NCI-H446 (cell line): ENCODE data around the gene DSEL.

Source experiments
- DNase-seq, 2 experiments: peaks; one replicate each; lab custom pipeline; 2025; lab: John Stamatoyannopoulos, UW

DSEL gene

GRCh38 chr18:67500522-67501205 lies 15.9 kb downstream of the DSEL start:
- peak in 1 of 2 experiments; percentile 5 for DNase-seq

DNA sequence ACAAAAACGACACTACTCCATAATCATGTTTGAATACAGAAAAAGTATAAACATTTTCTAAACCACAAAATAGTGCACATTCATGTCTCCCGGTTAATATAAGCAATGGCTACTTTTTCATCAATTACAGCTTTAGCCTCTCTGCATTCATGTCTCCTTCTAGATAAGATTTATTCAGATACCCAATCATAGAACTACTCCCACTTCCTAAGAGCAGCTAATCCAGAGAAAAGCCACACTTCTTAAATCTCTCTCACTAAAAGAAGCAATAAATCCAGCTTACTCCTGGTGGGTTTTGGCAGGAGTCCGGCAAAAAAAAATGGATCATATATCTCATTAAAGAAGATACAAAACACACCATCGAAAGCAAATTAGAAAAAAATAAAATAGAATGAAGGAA lies 20.1 kb downstream of the DSEL start:
- DNase-seq, result no peak

GRCh38 chr18:67486534-67486933 lies 30.0 kb downstream of the DSEL start:
- no peak for DNase-seq

DNA sequence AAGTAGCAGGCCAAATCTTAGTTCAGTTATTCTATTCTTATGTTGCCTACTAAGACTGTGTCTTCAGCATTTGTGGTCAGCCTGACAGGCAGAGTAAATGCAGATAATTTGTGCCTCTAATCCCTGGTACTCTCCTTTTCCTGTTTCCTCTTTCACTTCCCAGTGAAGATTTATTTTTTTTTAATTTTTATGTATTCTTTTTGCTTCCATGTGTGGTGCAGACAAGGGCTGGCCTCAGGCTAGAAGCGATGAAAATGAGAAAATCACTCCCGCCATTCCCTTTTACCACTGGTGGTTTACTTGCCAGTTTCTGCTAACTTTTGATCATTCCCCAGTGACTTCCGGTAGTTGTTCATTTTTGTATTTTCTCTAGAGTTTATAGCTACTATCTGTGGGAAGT lies 30.9 kb downstream of the DSEL start:
- no peak for DNase-seq

DNA sequence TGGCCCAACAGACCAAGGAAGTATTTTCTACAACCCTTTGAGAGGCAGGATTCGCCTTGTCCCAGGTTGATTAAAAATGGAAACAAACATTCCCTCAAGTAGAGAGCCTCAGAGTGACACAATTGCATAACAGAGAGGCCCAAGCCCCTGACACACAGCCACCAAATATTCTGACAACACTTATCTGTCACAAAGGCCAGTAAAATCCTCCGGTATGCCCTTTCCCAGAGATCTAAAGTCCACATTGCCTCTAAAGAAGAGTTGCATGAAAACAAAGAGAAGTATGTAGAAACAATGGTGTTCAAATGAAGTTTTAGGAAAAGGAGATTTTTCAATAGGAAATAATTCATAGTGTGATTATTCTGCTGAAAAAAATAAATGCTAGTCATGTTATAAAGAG lies 32.1 kb downstream of the DSEL start:
- no peak for DNase-seq

DNA sequence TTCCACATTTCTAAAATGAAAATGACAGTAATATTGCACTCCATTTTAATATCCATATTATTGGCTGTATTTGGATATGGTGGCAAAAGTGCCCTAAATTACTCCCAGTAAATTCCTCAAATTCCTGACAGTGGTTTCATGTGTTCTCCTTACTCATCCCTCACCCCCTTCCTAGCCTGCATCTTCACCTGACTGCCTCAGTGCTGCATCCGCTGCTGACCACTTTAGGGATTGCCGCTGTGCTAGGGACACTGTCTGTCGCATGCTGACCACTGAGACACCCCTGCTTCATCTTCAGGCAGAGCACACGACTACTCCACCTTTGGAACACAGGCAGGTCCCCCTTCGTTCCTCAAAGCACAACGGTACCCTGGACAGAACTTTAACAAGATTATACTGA lies 32.6 kb downstream of the DSEL start:
- DNase-seq, result no peak

- DNase-seq, result peak; percentile 54 to 77
Observed at GRCh38 chr18:67483237-67483636, 33.3 kb downstream of the DSEL start.

DNA sequence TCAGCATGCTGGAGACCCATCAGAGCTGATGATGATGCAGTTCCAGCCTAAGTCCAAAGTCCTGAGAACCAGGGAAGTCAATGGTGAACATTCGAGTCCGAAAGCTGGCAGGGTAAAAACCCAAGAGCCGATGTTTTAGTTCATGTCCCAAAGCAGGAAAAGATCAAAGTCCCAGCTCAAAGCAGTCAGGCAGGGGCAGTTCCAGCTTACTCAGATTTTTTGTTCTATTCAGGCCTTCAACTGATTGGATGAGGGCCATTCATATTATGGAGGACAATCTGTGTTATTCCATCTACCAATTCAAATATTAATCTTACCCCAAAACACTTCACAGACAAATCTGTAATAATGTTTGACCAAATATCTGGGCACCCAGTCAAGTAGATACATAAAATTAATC lies 38.3 kb downstream of the DSEL start:
- DNase-seq, result no peak

DNA sequence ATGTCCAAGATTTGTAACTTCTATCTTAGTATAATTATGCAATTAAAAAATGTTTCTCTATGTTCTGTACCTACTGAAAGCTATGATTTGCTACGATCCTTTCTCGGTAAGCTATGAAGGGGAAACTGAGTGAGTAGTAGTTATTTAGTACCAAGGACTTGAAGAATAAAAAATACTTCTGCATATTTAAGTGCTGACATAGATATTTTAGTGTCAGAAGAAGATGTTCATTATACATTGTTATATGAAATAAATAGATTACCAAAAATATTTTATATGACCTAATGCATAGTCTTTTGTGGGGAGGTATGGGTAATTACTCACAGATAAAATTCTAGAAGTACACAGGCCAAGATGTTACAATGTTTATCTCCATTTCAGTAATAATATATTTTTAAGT lies 39.0 kb downstream of the DSEL start:
- DNase-seq, result no peak

GRCh38 chr18:67476585-67476984 lies 39.9 kb downstream of the DSEL start:
- peak in 1 of 2 experiments; percentile 33 for DNase-seq

DNA sequence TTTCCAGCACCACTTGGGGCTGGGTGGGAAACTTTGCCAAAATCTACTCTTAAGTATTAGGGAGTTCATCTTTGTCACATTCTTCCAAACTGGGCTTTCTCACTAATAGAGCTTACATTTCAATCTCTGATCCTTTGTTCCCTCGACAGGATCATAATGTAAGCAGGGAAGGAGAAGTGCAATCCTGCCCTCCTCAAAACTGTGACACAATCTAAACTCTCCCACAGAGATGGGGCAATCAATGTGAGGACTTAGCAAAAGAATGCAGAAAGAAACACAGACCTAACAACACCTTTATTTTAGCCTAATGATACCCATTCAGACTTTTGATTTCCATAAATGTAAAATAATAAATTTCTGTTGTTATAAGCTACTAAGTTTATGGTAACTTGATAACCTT lies 40.8 kb downstream of the DSEL start:
- DNase-seq, result no peak

DNA sequence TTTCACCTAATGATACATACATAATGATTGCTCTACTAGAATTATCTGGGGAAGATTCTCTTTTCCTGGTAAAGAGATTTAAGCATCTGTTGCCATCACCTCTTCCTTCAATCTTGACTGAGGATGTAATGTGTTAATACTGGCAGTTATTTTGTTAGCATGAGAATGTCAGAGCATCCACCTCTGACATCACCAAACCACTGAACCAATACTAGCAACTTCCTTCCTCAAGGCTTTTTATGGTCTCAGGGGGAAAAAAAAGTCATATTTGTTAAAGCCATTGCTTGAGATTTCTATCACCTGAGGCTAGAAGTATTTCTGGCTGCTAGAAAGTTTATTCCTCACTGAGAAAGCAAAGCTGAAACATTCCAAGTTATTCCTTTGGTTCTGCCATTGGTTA lies 48.5 kb downstream of the DSEL start:
- no peak for DNase-seq

DNA sequence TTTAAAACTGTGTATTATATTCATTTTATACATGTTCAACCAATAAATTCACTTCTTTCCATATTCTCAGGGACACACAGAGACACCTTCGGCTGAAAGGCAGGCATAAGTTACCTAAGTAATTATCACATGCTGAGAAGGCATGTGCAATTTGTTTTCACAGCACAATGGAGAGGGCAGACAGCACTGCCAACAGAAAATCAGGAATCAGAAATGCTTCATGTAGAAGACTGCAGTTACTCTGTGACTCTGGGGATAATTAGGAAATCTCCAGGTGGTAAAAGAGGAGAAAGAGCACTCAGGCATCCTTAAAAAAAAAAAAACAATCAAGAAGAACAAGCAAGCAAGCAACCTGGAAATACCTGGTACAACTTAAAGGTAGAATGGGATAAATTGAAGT lies 49.3 kb downstream of the DSEL start:
- no peak for DNase-seq

DNA sequence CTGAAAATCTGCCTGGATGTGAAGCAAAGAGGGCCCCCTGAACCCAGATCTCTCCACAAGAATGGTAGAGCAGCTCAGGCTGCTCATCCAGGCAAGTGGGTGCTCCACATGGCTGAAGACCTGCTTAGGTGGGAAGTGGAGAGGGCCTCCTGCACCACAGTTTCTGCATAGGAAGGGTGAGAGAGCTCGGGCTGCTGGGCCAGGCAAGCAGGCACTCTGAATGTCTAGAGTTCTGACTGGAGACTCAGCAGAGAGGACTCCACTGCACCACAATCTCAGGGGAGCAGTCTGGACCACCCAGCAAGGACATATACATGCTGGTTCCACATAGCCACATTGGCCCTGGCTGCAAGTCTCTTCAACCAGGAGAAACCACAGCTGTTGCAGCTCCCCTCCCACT lies 52.0 kb downstream of the DSEL start:
- DNase-seq, result no peak

- peak in 1 of 2 experiments; percentile 13 for DNase-seq
Observed at GRCh38 chr18:67463829-67464228, 52.7 kb downstream of the DSEL start.

DNA sequence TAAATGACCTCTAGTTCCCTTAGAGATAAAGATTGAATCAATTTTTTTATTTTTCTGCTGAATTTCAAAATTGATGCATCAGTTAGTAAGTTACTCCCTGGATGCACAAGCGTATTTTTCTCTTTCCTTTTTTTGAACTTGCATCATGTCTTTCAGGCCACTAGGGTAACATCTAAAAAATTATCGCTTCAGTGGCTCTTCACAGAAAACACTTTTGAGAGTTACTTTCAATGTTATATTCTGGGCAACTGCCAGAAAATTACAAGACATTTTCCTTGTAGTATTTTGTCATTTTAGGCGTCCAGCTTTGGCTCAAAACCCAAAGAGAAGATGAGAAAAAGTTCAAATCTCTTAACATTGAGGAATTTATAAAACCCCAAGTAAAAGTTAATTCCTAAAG lies 59.8 kb downstream of the DSEL start:
- DNase-seq, result no peak
